ENCODE data around the gene GXYLT2. TPM values are rescaled to one million over a fixed set of nuclear protein-coding genes. Genes with fewer than 3 reads are reported as not detected.

The GXYLT2 gene
- total and polyA plus RNA-seq, 2 of the 13 experiments (the other 11 are each of a cell fraction or from before 2014, with no cell fraction given) = 4.3 to 6.9 TPM

- TF ChIP-seq, protein P1, sequence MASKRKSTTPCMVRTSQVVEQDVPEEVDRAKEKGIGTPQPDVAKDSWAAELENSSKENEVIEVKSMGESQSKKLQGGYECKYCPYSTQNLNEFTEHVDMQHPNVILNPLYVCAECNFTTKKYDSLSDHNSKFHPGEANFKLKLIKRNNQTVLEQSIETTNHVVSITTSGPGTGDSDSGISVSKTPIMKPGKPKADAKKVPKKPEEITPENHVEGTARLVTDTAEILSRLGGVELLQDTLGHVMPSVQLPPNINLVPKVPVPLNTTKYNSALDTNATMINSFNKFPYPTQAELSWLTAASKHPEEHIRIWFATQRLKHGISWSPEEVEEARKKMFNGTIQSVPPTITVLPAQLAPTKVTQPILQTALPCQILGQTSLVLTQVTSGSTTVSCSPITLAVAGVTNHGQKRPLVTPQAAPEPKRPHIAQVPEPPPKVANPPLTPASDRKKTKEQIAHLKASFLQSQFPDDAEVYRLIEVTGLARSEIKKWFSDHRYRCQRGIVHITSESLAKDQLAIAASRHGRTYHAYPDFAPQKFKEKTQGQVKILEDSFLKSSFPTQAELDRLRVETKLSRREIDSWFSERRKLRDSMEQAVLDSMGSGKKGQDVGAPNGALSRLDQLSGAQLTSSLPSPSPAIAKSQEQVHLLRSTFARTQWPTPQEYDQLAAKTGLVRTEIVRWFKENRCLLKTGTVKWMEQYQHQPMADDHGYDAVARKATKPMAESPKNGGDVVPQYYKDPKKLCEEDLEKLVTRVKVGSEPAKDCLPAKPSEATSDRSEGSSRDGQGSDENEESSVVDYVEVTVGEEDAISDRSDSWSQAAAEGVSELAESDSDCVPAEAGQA (IDR thresholded peaks at IDR 0.05; ENCODE audit: low read depth) = no peak
- TF ChIP-seq, protein P1 (CRISPR knock-in tag; IDR thresholded peaks at IDR 0.05; ENCODE audit: borderline replicate concordance) = no peak
- no peak for TF ChIP-seq FIP1L1 (IDR thresholded peaks at IDR 0.05; ENCODE audit: borderline replicate concordance, insufficient read depth, low read depth, low read length)
- TF ChIP-seq SOX6 (IDR thresholded peaks at IDR 0.05) = no peak
- peak; percentile 94 for TF ChIP-seq SOX6 (CRISPR knock-in tag; IDR thresholded peaks at IDR 0.05)
- TF ChIP-seq KLF9 (CRISPR knock-in tag; IDR thresholded peaks at IDR 0.05; ENCODE audit: low read depth) = no peak
- no peak for TF ChIP-seq TAF1 (CRISPR knock-in tag; IDR thresholded peaks at IDR 0.05)
- TF ChIP-seq, protein P2, sequence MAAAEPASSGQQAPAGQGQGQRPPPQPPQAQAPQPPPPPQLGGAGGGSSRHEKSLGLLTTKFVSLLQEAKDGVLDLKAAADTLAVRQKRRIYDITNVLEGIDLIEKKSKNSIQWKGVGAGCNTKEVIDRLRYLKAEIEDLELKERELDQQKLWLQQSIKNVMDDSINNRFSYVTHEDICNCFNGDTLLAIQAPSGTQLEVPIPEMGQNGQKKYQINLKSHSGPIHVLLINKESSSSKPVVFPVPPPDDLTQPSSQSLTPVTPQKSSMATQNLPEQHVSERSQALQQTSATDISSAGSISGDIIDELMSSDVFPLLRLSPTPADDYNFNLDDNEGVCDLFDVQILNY (CRISPR knock-in tag; conservative IDR thresholded peaks at IDR 0.05) = no peak
- no peak for TF ChIP-seq ZNF83 (CRISPR knock-in tag; IDR thresholded peaks at IDR 0.05; ENCODE audit: borderline replicate concordance)
- TF ChIP-seq HCFC1 (IDR thresholded peaks at IDR 0.05; ENCODE audit: low read depth, low read length) = no peak
- TF ChIP-seq, protein P3, sequence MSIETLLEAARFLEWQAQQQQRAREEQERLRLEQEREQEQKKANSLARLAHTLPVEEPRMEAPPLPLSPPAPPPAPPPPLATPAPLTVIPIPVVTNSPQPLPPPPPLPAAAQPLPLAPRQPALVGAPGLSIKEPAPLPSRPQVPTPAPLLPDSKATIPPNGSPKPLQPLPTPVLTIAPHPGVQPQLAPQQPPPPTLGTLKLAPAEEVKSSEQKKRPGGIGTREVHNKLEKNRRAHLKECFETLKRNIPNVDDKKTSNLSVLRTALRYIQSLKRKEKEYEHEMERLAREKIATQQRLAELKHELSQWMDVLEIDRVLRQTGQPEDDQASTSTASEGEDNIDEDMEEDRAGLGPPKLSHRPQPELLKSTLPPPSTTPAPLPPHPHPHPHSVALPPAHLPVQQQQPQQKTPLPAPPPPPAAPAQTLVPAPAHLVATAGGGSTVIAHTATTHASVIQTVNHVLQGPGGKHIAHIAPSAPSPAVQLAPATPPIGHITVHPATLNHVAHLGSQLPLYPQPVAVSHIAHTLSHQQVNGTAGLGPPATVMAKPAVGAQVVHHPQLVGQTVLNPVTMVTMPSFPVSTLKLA (IDR thresholded peaks at IDR 0.05) = no peak
- TF ChIP-seq, protein P4, sequence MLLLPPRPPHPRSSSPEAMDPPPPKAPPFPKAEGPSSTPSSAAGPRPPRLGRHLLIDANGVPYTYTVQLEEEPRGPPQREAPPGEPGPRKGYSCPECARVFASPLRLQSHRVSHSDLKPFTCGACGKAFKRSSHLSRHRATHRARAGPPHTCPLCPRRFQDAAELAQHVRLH (CRISPR knock-in tag; IDR thresholded peaks at IDR 0.05; ENCODE audit: borderline replicate concordance, low read depth) = no peak; the same call in 1 of the 2 replicates
- TF ChIP-seq SETDB1 (CRISPR knock-in tag; IDR thresholded peaks at IDR 0.05; ENCODE audit: borderline replicate concordance) = no peak
- TF ChIP-seq CENPT (CRISPR knock-in tag; IDR thresholded peaks at IDR 0.05; ENCODE audit: low read depth) = no peak
- no peak for TF ChIP-seq ZNF607 (CRISPR knock-in tag; IDR thresholded peaks at IDR 0.05; ENCODE audit: borderline replicate concordance)
- TF ChIP-seq ZNF253 (CRISPR knock-in tag; IDR thresholded peaks at IDR 0.05; ENCODE audit: borderline replicate concordance) = no peak
- TF ChIP-seq TRAFD1 (CRISPR knock-in tag; IDR thresholded peaks at IDR 0.05; ENCODE audit: borderline replicate concordance) = no peak
- TF ChIP-seq REL (CRISPR knock-in tag; conservative IDR thresholded peaks at IDR 0.05) = no peak
- TF ChIP-seq ZNF20 (CRISPR knock-in tag; IDR thresholded peaks at IDR 0.05) = no peak
- no peak for TF ChIP-seq ZNF703 (CRISPR knock-in tag; IDR thresholded peaks at IDR 0.05; ENCODE audit: borderline replicate concordance)
- TF ChIP-seq RCOR2 (CRISPR knock-in tag; IDR thresholded peaks at IDR 0.05) = 0 out of 2 replicates have a peak, but pooled peaks have one; percentile 39
Measured at GRCh38 chr3:72957297-72957696, 69.5 kb downstream of the GXYLT2 start (continued).

Data from HepG2 (cell line).